WI38 (cell line): Measurements from ENCODE around the gene TBC1D26.
"Not testable (repeated sequence)": the region's sequence is repeated elsewhere in the genome, so short reads cannot be mapped to it uniquely, and the experiment has no call there.

Source experiments
- H3K4me3 ChIP-seq: 2 replicates; pipeline ENCODE4 v1.5.1; 2011; ENCODE audit warnings: low read depth, mild to moderate bottlenecking, control low read depth, low read length
- TF ChIP-seq, protein P1 (sequence below): IDR thresholded peaks from 2 replicates; pipeline ENCODE4 v1.5.1; 2012; ENCODE audit warnings: low read depth, mild to moderate bottlenecking, control low read depth, low read length

The TBC1D26 gene

GRCh38 chr17:15776871-15777270, 44.8 kb downstream of the TBC1D26 start:
- no peak overlapping the region for H3K4me3 ChIP-seq
- TF ChIP-seq, protein P1, sequence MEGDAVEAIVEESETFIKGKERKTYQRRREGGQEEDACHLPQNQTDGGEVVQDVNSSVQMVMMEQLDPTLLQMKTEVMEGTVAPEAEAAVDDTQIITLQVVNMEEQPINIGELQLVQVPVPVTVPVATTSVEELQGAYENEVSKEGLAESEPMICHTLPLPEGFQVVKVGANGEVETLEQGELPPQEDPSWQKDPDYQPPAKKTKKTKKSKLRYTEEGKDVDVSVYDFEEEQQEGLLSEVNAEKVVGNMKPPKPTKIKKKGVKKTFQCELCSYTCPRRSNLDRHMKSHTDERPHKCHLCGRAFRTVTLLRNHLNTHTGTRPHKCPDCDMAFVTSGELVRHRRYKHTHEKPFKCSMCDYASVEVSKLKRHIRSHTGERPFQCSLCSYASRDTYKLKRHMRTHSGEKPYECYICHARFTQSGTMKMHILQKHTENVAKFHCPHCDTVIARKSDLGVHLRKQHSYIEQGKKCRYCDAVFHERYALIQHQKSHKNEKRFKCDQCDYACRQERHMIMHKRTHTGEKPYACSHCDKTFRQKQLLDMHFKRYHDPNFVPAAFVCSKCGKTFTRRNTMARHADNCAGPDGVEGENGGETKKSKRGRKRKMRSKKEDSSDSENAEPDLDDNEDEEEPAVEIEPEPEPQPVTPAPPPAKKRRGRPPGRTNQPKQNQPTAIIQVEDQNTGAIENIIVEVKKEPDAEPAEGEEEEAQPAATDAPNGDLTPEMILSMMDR = no peak

DNA sequence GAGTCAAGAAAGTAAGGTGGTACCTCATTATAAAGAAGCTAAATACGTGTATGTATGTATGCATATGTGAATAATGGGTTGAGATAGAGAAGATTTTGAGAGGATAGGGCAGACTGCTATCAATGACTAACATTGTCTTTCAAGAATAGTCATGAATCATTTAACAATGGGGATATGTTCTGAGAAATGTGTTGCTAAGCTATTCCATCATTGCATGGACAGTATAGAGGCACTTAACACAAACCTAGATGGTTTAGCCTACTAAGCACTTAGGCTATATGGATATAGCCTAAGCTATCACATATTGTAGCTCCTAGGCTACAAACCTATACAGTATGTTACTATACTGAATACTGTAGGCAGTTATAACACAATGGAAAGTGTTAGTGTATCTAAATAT, 45.2 kb downstream of the TBC1D26 start:
- no peak overlapping the region for H3K4me3 ChIP-seq
- TF ChIP-seq, protein P1 = no peak

DNA sequence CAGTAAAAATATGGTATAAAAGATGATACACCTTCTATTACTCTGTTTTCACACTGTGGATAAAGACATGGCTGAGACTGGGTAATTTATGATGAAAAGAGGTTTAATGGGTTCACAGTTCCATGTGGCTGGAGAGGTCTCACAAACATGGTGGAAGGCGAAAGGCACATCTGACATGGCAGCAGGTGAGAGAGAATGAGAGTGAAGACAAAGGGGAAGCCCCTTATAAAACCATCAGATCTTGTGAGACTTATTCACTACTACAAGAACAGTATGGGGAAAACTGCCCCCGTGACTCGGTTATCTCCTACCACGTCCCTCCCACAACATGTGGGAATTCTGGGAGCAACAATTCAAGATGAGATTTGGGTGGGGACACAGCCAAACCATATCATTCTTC, 45.6 kb downstream of the TBC1D26 start:
- TF ChIP-seq, protein P1 = no peak
- H3K4me3 ChIP-seq = no peak overlapping the region

DNA sequence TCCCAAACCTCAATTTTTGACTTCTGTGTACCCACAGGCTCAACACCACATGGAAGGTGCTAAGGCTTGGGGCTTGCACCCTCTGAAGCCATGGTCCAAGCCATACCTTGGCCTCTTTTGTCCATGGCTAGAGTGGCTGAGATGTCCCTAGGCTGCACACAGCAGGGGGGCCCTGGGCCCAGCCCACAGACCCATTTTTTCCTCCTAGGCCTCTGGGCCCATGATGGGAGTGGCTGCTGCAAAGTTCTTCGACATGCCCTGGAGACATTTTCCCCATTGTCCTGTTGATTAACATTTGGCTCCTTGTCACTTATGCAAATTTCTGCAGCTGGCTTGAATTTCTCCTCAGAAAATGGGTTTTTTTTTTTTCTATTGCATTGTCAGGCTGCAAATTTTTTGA, 47.0 kb downstream of the TBC1D26 start:
- TF ChIP-seq, protein P1 = no peak

DNA sequence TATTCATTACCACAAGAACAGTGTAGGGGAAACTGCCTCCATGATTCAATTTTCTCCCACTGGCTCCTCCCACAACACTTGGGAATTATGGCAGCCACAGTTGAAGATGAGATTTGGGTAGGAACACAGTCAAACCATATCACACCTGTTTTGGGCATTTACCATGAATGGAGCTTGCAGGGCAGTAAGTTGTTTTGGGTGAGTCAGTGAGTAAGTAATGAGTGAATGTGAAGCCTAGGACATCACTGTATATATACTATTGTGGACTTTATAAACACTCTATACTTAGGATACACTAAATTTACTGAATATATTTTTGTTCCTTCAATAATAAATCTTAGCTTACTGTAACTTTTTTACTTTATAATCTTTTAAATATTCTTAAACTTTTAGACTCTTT, 48.1 kb downstream of the TBC1D26 start:
- H3K4me3 ChIP-seq = no peak overlapping the region
- TF ChIP-seq, protein P1 = no peak

More for the DNA sequence above, 47.0 kb downstream of the TBC1D26 start:
- no peak overlapping the region for H3K4me3 ChIP-seq

DNA sequence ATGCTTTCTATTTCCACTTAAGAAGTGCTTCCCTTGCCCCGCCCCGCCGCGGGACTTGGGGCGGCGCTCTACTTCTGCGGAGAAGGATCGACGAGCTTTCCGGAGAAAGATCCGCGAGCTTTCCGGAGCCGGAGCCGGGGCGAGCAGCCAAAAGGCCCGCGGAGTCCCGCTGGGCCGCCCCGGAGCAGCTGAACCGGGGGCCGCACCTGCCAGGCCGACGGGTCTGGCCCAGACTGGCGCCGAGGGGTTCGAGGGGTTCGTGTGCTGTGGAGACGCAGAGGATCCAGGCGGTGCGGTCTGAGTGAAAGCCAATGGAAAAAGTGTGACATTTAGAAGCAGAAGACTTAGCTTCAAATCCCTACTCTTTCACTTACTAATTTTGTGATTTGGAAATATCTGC, 50.8 kb downstream of the TBC1D26 start:
- no peak overlapping the region for H3K4me3 ChIP-seq
- TF ChIP-seq, protein P1 = no peak

GRCh38 chr17:15783461-15783860, 51.4 kb downstream of the TBC1D26 start:
- TF ChIP-seq, protein P1 = no peak
- H3K4me3 ChIP-seq = no peak overlapping the region

DNA sequence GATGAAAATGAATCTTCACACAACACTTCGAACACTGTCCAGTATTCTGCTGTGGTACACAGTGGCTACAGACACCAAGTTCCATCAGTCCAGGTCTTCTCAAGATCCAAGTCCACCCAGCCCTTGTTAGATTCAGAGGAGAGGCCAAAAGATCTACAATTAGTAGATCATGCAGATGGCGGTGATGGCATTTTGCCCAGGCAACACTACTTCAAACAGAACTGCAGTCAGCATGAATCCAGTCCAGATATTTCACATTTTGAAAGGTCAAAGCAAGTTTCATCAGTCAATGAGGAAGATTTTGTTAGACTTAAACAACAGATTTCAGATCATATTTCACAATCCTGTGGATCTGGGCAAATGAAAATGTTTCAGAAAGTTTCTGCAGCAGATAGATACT, 52.3 kb downstream of the TBC1D26 start:
- not testable (repeated sequence) for H3K4me3 ChIP-seq

DNA sequence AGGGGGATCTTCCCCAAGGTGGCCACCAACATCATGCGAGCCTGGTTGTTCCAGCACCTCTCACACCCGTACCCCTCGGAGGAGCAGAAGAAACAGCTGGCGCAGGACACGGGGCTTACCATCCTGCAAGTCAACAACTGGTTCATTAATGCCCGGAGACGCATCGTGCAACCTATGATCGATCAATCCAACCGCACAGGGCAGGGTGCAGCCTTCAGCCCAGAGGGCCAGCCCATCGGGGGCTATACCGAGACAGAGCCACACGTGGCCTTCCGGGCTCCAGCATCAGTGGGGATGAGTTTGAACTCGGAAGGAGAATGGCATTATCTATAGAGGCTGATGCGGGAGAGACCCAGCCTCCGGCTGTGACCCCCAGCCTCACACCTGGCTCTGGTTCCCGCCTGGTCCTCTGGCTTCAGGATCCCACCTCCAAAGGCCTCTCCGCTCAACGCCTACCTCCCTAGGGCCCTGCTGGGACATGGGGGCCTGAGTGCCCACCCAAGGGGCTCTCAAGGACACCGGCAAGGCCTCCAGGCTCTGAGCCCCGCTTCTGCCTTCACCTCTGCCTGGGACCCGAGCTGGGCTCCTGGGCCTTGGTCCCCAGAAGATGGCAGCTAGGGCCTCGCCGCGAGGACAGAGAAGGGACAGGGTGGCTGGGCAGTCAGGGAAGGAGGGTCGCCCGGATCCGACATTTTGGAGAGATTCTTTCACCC, 55.4 kb downstream of the TBC1D26 start:
- not testable (repeated sequence) for H3K4me3 ChIP-seq

DNA sequence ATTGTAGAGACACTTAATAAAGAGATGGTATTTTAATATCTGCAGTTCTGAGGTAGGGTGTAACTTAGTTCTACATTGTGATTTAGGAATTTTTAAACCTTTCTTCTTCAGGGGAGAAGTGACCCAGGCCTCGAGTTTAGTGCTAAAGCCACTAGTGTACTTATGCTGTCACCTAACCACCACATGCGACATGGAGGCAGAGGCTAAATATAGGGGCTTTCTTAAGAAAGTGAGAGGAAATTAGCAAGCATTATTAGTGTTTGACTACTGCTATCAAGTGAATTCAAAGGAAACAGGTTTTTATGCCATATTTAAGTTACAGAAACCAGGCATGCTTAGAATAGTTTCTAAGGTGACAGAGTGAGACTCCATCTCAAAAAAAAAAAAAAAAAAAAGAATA, 56.3 kb downstream of the TBC1D26 start:
- H3K4me3 ChIP-seq = not testable (repeated sequence)
